Measurements from ENCODE around the gene TMPRSS5.

TMPRSS5 gene

GRCh38 chr11:113667801-113668200 lies 38.3 kb downstream of the TMPRSS5 start:
- DNase-seq (ENCODE audit: low read depth), result no peak

GRCh38 chr11:113666584-113666983 lies 39.5 kb downstream of the TMPRSS5 start:
- no peak for DNase-seq (ENCODE audit: low read depth)

- DNase-seq (ENCODE audit: low read depth), result no peak
Measured at GRCh38 chr11:113664981-113665710, 41.0 kb downstream of the TMPRSS5 start.

- DNase-seq (ENCODE audit: low read depth), result no peak
Measured at GRCh38 chr11:113664069-113664980, 41.8 kb downstream of the TMPRSS5 start.

DNA sequence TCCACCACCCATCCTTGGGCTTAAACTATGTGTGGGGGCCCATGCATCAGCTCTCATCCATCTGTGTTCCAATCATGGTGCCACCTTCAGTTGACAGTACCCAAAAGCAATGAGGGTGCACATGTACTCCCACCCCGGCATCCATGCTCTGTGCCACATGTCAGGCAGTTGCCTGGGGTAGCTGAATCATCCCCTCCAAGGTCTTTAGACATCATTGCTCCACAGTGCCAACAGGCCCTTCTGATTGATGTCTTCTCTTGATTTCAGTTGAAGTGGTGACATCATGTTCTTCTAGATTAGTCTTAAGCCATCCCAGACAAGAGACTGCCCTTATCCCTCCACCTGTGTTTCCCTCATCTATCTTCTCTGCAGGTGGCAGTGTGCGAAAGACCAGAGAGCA lies 42.5 kb downstream of the TMPRSS5 start:
- no peak for DNase-seq (ENCODE audit: low read depth)

- no peak for DNase-seq (ENCODE audit: low read depth)
Measured at GRCh38 chr11:113655771-113656170, 50.3 kb downstream of the TMPRSS5 start.

GRCh38 chr11:113651023-113651422 lies 55.1 kb downstream of the TMPRSS5 start:
- no peak for DNase-seq (ENCODE audit: low read depth)

DNA sequence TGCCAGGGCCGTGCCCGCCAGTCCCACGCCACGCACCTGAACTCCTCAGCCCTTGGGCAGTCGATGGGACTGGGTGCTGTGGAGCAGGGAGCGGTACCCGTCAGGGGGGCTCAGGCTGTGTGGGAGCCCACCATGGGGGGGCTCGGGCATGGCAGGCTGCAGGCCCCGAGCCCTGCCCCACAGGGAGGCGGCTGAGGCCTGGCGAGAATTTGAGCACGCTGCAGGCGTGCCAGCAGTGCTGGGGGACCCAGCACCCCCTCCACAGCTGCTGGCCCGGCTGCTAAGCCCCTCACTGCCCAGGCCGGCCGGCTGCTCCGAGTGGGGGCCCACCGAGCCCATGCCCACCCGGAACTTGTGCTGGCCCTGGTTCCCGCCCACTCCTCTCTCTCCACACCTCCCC lies 56.8 kb downstream of the TMPRSS5 start:
- DNase-seq (ENCODE audit: low read depth), result no peak

GRCh38 chr11:113647856-113648255 lies 58.3 kb downstream of the TMPRSS5 start:
- no peak for DNase-seq (ENCODE audit: low read depth)

DNA sequence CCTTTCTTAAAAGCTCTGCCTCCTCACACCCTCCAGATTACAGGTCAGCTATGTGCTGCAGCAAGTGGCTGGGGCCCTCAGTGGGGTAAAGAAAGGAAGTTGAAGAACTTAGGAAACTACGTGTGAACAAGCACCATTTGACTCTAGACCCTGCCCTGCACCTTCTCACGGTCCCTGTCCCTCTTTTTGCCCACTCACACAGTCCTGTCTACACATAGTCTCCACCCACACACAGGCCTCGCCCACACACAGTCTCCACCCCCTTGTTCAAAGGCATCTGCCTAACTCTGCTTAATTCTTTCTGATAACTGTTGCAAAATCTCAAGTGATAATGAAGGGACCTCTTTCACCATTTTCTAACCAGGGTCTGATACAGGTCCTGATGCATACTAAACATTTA lies 59.0 kb downstream of the TMPRSS5 start:
- DNase-seq (ENCODE audit: low read depth), result no peak

GRCh38 chr11:113645593-113646349 lies 60.3 kb downstream of the TMPRSS5 start:
- DNase-seq (ENCODE audit: low read depth), result no peak

DNA sequence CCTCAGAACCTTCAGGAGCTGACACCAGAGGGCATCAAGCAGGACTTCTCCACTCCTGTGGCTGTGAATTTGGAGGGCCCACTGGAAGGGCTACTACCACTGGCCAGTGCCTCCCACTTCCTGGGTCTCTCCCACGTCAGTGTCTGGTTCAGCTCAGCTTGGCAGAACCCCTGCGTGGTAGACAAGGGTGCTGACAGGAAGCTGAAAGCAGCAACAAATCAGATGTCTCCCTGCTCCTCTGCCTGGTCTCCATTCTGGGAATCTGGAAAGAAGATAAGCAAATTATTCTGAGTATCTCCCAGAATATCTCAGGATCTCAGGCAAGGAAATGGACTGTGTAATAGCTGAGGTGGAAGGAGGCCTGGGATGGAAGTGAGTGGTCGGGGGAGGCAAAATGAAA lies 61.5 kb downstream of the TMPRSS5 start:
- no peak for DNase-seq (ENCODE audit: low read depth)

DNA sequence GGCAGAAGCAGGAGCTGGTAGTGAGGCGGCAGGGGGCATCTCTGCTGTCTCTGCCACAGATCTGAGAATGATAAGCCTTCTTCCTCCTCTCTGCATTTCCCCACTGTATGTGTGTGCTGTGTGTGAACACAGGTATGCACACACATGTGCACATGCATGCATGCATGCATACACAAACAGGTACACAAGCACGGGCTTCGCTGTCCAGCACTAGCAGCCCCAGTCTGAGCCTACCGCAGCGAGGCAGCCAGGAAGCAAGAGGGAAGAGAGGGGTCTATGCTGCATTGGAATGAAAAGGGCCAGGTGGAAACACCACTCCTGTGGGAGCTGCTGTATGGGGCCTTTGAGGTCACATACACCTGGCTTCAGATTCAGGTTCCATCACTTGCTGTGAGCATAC lies 62.4 kb downstream of the TMPRSS5 start:
- DNase-seq (ENCODE audit: low read depth), result no peak

DNA sequence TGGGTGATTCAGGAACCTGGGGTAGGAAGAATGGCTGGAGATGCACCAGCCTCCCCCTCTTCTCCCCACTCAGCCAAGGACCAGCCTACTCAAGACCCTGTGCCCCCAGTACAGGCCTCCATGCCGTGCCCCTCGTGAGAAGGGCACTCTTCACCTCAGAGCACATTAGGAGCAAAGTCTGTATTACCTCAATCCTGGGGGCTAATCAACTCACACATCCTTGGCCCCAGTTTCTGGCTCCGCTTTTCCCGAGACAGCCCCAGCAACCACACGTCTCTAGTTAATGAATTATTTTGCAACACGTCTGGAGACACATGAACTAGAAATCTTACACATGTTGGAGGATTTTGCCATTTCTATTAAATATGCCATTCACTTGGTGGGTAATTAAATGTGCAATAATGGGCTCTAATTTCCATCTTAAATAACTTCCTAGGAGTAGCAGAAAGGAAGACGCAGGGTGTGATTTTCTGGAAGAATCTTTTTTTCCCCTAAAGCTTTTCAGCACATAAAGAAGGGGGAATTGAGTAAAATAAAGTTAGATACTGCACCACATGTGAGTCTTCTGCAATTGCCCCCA lies 63.0 kb downstream of the TMPRSS5 start:
- no peak for DNase-seq (ENCODE audit: low read depth)

- no peak for DNase-seq (ENCODE audit: low read depth)
Measured at GRCh38 chr11:113642090-113642489, 64.0 kb downstream of the TMPRSS5 start.

DNA sequence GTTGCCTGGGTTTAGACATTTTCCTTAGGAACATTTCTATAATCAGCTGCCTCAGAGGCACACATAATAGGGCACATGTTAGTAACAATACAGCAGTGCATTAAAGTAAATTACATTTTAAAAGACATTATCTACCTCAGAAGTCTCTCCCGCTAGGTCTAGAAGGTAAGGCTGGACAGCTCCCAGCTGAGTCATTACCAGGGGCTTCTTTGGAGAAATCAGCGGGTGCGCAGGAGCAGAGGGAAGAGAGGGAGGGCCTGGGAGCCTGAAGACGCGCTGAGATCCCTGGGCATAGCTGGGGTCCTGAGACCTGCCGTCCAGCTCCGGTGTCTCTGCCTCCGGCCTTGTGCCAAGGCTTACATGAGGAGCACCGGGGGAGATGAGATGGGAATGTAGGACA lies 67.7 kb downstream of the TMPRSS5 start:
- DNase-seq (ENCODE audit: low read depth), result no peak

DNA sequence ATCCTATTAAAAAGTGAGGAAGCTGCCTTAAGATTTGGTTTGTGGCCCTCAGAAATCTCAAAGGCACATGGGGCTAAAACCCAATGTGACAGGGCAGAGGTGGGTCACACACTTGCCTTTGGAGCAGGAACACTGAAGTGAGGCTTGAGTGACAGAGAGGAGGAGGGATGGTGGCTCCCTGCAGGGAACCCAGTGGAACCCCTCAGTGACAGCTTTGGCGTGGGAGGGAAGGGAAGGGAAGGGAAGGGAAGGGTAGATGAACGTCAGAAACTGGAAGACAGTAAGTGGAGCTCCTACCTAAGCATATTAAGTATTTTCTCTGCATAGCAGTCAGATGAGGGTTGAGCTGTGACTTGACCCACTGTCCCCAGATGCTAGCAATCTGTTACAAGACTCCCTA lies 68.5 kb downstream of the TMPRSS5 start:
- no peak for DNase-seq (ENCODE audit: low read depth)
